ENCODE results near the gene PRLR.

PRLR gene

DNA sequence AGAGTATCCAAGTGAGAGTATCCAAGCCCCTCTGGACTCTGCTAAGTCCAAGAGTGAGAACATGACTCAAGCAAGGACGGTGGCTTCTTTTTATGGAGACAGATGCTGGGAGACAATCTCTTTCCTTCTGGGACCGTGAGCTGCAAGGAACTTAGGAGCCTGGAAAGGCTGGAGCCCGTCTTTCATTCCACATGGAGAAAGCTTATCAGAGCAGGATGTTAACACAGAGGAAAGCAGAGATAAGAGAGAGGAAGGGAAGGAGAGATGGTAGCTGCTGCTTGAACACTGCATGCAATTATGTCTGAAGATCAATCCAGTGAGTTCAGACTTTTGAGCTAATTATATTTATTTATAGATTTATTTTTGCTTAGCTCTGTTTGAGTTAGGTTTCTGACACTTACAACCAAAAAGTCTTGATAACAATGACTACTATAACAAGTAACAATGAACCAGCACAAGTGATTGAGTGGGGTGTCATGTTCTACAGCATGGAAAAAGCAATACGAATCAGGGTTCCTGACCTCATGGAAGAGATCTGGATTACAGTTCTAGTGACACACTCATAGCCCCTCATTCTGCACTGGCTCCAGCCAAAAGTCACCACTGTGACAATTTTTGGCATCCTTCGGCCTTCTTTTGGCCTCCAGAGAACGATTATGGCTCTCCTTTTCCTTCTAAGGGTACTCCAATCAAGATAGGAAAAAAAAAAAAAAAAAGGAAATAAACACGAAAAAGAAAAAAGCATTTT lies 71.5 kb downstream of the PRLR start:
- DNase-seq = no peak

DNA sequence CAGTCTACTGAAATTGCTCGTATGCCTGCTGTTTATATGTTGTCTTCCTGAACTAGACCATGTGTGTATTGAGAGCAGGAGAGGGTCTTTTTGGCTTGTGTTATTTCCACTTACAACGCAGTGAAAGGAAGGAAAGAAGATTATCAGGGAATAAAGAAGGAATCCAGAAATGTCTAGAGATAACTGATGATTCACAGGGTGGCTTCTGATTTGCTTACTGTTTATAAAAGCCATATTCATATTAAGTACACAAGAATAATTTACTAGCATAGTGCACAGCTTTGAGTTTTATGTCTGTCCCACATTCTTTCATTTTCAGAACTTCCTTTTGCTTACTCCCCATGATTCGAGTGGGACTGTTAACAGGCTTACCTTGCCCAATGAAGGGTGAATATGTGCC lies 72.1 kb downstream of the PRLR start:
- DNase-seq = no peak

- no peak for DNase-seq
These were observed 76.8 kb downstream of the PRLR start for GRCh38 chr5:35153375-35153932.

DNA sequence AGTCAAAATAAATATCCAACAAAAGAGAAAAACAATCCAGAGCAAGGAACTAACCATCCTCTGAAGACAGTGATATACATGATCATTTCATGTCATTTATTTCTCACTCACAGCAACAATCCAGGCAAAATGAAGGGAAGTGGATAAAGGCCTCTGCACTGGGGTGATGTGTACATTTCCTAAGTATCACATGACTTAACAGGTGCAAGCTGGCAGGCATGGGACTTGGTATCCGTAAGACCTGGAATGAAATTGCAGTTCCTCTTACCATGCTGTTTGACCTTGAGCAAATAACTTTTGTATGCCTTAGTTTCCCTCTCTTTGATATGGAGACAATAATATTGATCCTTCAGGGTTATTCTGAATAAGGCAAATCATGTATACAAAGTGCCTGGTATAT lies 77.6 kb downstream of the PRLR start:
- DNase-seq = no peak

DNA sequence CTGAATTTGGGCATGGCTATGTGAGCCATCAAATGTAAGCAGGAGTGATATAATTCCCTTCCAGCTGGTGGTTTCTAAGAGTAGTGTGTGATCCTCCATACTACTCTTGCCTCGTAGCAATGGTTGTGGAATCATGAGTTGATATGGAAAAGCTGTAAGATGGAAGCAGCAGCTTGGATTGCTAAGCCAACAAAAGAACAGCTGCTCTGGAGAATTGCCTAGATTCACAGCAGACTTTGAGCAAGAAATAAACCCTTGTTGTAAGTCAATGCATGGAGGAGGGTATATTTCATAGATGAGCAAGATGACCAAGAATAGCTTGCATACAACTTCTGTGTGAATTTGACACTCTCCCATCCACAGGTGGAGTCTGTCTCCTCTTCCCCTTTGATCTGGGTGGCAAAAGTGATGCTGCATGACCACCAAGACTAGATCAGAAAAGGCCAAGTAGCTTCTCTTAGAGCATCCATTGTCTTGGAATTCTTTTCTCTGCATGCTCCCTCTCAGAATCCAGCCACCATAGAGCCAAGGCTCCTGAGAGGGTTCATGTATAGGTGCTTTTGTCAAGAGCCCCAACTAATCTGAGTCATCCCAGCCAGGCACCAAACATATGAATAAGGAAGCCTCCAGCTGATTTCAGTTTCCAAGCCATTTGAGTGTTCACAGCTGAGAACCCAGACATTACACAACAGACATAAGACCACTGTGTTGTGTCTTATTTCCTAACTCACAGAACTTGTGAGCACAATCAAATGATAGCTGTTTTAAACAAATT lies 79.0 kb downstream of the PRLR start:
- DNase-seq = no peak

GRCh38 chr5:35149041-35149440 lies 81.2 kb downstream of the PRLR start:
- no peak for DNase-seq

GRCh38 chr5:35146406-35146805 lies 83.9 kb downstream of the PRLR start:
- DNase-seq = no peak

DNA sequence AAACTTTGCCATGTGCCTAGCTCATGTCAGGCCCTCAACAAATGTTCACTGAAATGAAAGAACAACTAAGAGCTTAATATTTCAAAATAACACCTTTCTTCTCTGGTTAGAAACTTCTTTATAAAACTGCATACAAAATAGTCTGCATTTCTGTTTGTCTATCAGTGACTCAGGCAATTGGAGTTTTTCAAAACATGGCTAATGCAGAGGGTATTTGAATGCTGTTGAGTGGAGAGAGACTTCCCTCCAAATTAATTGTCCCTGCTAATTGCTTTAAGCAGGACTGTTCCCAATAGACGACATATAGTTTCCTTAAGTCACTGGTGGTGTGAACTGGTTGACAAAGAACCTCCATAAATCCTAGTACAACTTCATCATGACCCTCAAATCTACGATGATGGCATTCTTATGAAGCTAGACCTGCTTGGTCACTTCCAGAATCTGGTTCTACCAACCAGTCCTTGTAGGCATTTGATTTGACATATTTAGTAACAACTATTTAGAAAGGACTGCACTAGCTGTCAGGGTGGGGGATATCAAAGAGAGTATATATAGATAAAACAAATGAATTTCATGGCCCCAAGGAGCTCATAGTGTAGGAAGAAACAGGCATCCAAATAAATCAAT lies 84.5 kb downstream of the PRLR start:
- DNase-seq = no peak

GRCh38 chr5:35145012-35145411 lies 85.3 kb downstream of the PRLR start:
- no peak for DNase-seq

- DNase-seq = no peak
These were observed 86.4 kb downstream of the PRLR start for GRCh38 chr5:35143841-35144240.

GRCh38 chr5:35141739-35142138 lies 88.5 kb downstream of the PRLR start:
- DNase-seq = no peak

GRCh38 chr5:35138232-35138631 lies 92.1 kb downstream of the PRLR start:
- DNase-seq = no peak

GRCh38 chr5:35136386-35136785 lies 93.9 kb downstream of the PRLR start:
- DNase-seq = no peak

DNA sequence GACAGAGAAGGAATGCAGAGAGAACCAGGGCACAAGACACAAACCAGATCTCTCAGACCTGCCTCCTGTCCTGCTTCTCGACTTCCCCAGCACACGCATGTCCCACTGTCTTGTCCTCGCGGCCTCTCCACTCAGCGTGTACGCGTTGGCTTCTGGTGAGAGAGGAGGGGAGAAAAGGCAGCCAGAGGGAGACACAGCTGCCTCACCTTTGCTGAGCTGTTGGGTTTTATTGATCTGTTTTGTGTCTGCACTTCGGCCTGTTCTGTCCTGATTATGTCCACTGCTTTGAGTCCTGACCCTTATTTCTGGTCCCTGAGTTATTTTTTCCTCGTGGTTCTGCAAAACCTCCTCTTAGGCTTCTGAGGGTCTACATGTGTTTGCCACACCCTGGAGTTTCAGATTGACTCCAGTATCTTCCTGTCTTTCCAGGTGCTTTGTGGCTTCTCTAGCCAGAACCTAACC lies 95.0 kb downstream of the PRLR start:
- no peak for DNase-seq

DNA sequence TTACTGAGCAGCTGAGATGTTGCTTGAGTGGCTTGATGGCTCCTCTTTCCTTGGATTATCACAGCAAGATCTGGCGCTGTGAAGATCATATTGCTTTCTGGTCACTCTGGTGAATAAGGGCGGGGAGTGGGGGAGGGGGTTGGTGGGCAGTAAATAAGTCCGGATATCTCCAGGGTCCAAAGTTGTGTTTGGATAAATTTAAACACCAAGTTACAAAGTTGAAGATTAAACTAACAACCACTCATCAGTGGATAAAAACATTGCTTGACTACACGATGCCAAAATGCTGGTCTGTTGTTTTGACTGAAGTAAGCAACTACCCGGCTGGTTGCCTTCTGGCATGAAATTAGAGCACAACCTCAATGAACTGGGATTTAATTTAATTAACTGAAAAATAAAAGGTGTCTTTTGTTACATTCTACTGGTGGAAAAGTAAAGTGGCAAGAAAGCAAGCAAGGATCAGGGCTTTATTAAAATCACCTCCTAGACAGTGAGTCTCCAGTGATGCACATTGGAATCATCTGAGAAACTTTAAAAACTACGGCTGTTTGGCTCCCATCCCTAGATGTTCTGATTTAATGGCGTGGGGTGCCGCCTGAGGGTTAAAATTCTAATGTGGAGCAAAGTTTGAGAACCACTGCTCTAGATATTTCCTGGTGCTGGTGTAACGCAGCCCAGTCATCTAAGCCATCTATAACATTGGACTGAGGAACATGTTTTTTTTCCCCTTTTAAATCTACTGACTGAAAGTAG lies 95.8 kb downstream of the PRLR start:
- no peak for DNase-seq

GRCh38 chr5:35133186-35133585 lies 97.1 kb downstream of the PRLR start:
- DNase-seq = no peak

- DNase-seq = no peak
These were observed 98.6 kb downstream of the PRLR start for GRCh38 chr5:35131723-35132122.

DNA sequence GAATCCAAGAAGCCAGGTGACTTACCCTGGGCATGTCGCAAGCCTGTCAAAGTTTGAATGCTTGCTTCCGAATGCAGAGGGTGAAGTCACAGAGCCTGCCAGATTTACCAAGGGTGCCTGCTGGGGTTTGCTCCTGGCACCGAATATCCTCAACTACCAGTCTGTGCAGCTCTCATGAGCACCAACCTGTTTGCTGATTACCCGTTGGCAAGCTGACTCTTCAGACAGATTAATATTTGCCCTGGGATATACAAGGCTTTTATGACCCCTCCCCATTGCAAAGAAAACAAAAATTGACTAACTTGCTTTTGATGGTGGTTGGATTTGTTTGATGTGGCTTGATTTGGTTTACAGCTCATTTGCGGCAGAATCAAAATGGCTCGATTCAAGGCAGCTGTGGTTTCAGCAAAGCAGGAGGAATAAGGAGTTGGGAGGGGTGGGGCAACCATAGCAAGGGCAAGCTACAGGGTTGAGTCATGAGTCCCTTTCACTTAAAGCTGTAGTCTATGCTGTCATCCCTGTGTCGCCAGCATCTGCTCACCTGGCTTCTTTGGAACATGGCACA lies 100.3 kb downstream of the PRLR start:
- peak in 4 of 5 donors; percentile 9 to 51 (median 18) for DNase-seq

GRCh38 chr5:35129276-35129675 lies 101.0 kb downstream of the PRLR start:
- no peak for DNase-seq

DNA sequence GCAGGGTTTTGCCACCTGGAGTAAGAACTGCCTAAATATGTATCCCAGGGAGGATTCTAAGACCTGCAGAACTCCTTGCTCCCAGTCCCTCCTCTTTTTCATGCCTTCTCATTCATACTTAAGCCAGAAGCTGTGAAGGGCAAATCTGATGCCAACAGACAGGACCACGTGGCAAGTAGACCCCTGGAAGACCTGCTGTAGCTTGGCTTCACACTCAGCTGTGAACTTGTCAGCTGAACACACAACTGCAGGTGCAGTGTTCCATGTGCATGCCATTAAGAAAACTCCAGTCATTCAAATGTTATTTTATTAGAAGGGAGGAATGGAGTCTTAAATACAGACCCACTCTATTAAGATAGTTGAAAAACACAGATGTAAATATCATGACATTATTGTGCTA lies 103.3 kb downstream of the PRLR start:
- no peak for DNase-seq

GRCh38 chr5:35125746-35126145 lies 104.5 kb downstream of the PRLR start:
- no peak for DNase-seq

GRCh38 chr5:35124932-35125331 lies 105.4 kb downstream of the PRLR start:
- DNase-seq = no peak

Measured in T-helper 1 cell (primary cell).